AG09309 (cell line): Measurements from ENCODE around the gene C12orf56.
A peak's percentile ranks its signal among the peaks of the same experiment; 100 is the strongest.

Experiments
- DNase-seq: peaks from one replicate; pipeline ENCODE4 v3.0.0-alpha.2; 2010; ENCODE audit warnings: low read depth
- H3K4me3 ChIP-seq: 2 replicates; pipeline ENCODE4 v1.5.1; 2011; ENCODE audit warnings: mild to moderate bottlenecking, low read depth, low read length, moderate library complexity; ENCODE audit not compliant: control insufficient read depth
- CTCF ChIP-seq: IDR thresholded peaks from 2 replicates; pipeline ENCODE4 v1.5.1; 2011; ENCODE audit warnings: mild to moderate bottlenecking, low read depth, low read length, inconsistent platforms; ENCODE audit not compliant: insufficient read depth, control insufficient read depth; ENCODE audit errors: missing control alignments

Gene C12orf56

GRCh38 chr12:64286521-64286920, 104.0 kb downstream of the C12orf56 start:
- TF ChIP-seq CTCF: no peak
- no peak for DNase-seq
- H3K4me3 ChIP-seq: no peak overlapping the region

GRCh38 chr12:64284256-64284655, 106.3 kb downstream of the C12orf56 start:
- H3K4me3 ChIP-seq: no peak overlapping the region
- TF ChIP-seq CTCF: no peak
- no peak for DNase-seq

GRCh38 chr12:64278421-64278820, 112.1 kb downstream of the C12orf56 start:
- no peak overlapping the region for H3K4me3 ChIP-seq
- no peak for DNase-seq
- TF ChIP-seq CTCF: no peak

GRCh38 chr12:64273527-64274403, 116.8 kb downstream of the C12orf56 start:
- TF ChIP-seq CTCF: peak; percentile 57
- H3K4me3 ChIP-seq: no peak overlapping the region
- no peak for DNase-seq

GRCh38 chr12:64270411-64270810, 120.1 kb downstream of the C12orf56 start:
- no peak for DNase-seq
- TF ChIP-seq CTCF: no peak

GRCh38 chr12:64269161-64269560, 121.4 kb downstream of the C12orf56 start:
- DNase-seq: no peak
- TF ChIP-seq CTCF: no peak
- no peak overlapping the region for H3K4me3 ChIP-seq

More at GRCh38 chr12:64270411-64270810, 120.1 kb downstream of the C12orf56 start:
- H3K4me3 ChIP-seq: no peak overlapping the region
